ENCODE measurements around the gene FHOD1. TPM values are rescaled to one million over a fixed set of nuclear protein-coding genes. Genes with fewer than 3 reads are reported as not detected.

The FHOD1 gene
- total RNA-seq, 4 donors from 2014 or later, result 1.9 to 7.4 (median 5.3) TPM

GRCh38 chr16:67275321-67275720 lies 28.0 kb upstream of the FHOD1 start:
- 87 to 88% methylated on average over 2 of the region's 2 CpGs for WGBS, 2 donors
- DNase-seq, result no peak
- Histone ChIP-seq H3K27ac (no peak overlapping the region), H3K4me3 (no peak overlapping the region), H3K9me3 (no peaks in the 10 kb centered on the region), H3K27me3 (no peaks in the 10 kb centered on the region), H3K4me1 (peaks cover 20 to 37% (median 23%) of the 10 kb centered on the region in 3 donors), H3K36me3 (peaks cover 0 to 30% (median 6%) of the 10 kb centered on the region in 3 donors)
- TF ChIP-seq CTCF (IDR thresholded peaks at IDR 0.05) (no peak), POLR2A (IDR thresholded peaks at IDR 0.05) (no peak)
- intact Hi-C loops (cut with DNase I), result no loop called here

- intact Hi-C loops (cut with DNase I), result no loop called here
- Histone ChIP-seq H3K4me1 (no peaks in the 10 kb centered on the region), H3K27ac (no peak overlapping the region), H3K4me3 (no peak overlapping the region), H3K27me3 (no peaks in the 10 kb centered on the region), H3K36me3 (peaks cover 0 to 19% (median 3%) of the 10 kb centered on the region in 3 donors), H3K9me3 (no peaks in the 10 kb centered on the region)
- TF ChIP-seq POLR2A (IDR thresholded peaks at IDR 0.05) (no peak), CTCF (IDR thresholded peaks at IDR 0.05) (no peak)
- DNase-seq, result no peak
- 96 to 97% methylated on average over 3 to 4 of the region's 4 CpGs for WGBS, 2 donors
Measured at GRCh38 chr16:67271446-67271845, 24.2 kb upstream of the FHOD1 start.

GRCh38 chr16:67270931-67271338 lies 23.7 kb upstream of the FHOD1 start:
- no peak overlapping the region for H3K27ac ChIP-seq
- no peak overlapping the region for H3K4me3 ChIP-seq
- intact Hi-C loops (cut with DNase I), result no loop called here
- H3K27me3 ChIP-seq, result no peaks in the 10 kb centered on the region
- WGBS, 2 donors, result 67 to 86% methylated on average over 1 to 8 of the region's 11 CpGs
- no peaks in the 10 kb centered on the region for H3K4me1 ChIP-seq
- no peak for DNase-seq
- peaks cover 0 to 15% (median 0%) of the 10 kb centered on the region in 3 donors for H3K36me3 ChIP-seq
- no peak for TF ChIP-seq POLR2A (IDR thresholded peaks at IDR 0.05)
- TF ChIP-seq CTCF (IDR thresholded peaks at IDR 0.05), result no peak
- no peaks in the 10 kb centered on the region for H3K9me3 ChIP-seq

- Histone ChIP-seq H3K4me3 (no peak overlapping the region), H3K36me3 (peaks cover 0 to 7% (median 0%) of the 10 kb centered on the region in 3 donors), H3K4me1 (no peaks in the 10 kb centered on the region), H3K9me3 (no peaks in the 10 kb centered on the region), H3K27me3 (no peaks in the 10 kb centered on the region), H3K27ac (no peak overlapping the region)
- 36 to 48% methylated on average over 4 to 5 of the region's 5 CpGs for WGBS, 2 donors
- TF ChIP-seq POLR2A (IDR thresholded peaks at IDR 0.05) (no peak), CTCF (IDR thresholded peaks at IDR 0.05) (no peak)
- intact Hi-C loops (cut with DNase I), result no loop called here
- DNase-seq, result no peak
Measured at GRCh38 chr16:67269766-67270165, 22.5 kb upstream of the FHOD1 start.

GRCh38 chr16:67268136-67268579 lies 20.9 kb upstream of the FHOD1 start:
- H3K4me3 ChIP-seq, result no peak overlapping the region
- DNase-seq, result no peak
- H3K9me3 ChIP-seq, result no peaks in the 10 kb centered on the region
- no peak overlapping the region for H3K27ac ChIP-seq
- TF ChIP-seq POLR2A (IDR thresholded peaks at IDR 0.05) (no peak), CTCF (IDR thresholded peaks at IDR 0.05) (no peak)
- no peaks in the 10 kb centered on the region for H3K4me1 ChIP-seq
- WGBS, 2 donors, result 50 to 51% methylated on average over 4 to 5 of the region's 5 CpGs
- intact Hi-C loops (cut with DNase I), result no loop called here
- H3K36me3 ChIP-seq, result peaks cover 0 to 7% (median 0%) of the 10 kb centered on the region in 3 donors
- H3K27me3 ChIP-seq, result peaks cover 0 to 14% (median 0%) of the 10 kb centered on the region in 4 donors
